IMR-90 (cell line): ENCODE results near the gene RUNX2. TPM values are rescaled to one million over a fixed set of nuclear protein-coding genes. Genes with fewer than 3 reads are reported as not detected.

Source experiments
- ATAC-seq: fragments of 200-7000 bp; cut with Tn5 transposase; 2 replicates; pipeline ENCODE4 v1.9.1; 2020; ENCODE audit warnings: low read depth, mild to moderate bottlenecking, moderate library complexity
- BruUV-seq: library from RNA; stranded (reverse); fragments of 400-500 nt; replicated peaks from 2 replicates; lab custom pipeline; 2021; lab: Mats Ljungman, UMichigan
- CTCF ChIA-PET: fragments of 300-600 bp; formaldehyde crosslinking; extraction: SDS; loops from one replicate; lab custom pipeline; 2021; ENCODE audit warnings: antibody characterized with exemption; lab: Yijun Ruan, JAX
- POLR2A ChIA-PET: fragments of 300-600 bp; sonication (Branson Sonifier 250); formaldehyde crosslinking; loops from one replicate; lab custom pipeline; 2022; ENCODE audit warnings: antibody characterized with exemption; ENCODE audit not compliant: unreplicated experiment; lab: Charles Lee
- DNase-seq: peaks from one replicate; pipeline ENCODE4 v3.0.0; 2013
- H2AFZ ChIP-seq: replicated peaks from 2 replicates; pipeline ENCODE3; 2013; ENCODE audit warnings: low read length, mild to moderate bottlenecking; ENCODE audit not compliant: poor library complexity
- H2AK5ac ChIP-seq: 2 replicates; pipeline ENCODE4 v1.6.1; 2013; ENCODE audit warnings: low read depth, low read length, inconsistent platforms
- H2AK9ac ChIP-seq: replicated peaks from 2 replicates; pipeline ENCODE3; 2013; ENCODE audit warnings: mild to moderate bottlenecking, low read depth, low read length, moderate library complexity; ENCODE audit not compliant: poor library complexity
- H2BK120ac ChIP-seq: 2 replicates; pipeline ENCODE4 v1.6.1; 2013; ENCODE audit warnings: low read depth, low read length, inconsistent platforms
- H2BK15ac ChIP-seq: 3 replicates; pipeline ENCODE4 v1.6.1; 2013; ENCODE audit warnings: low read depth, low read length, inconsistent platforms
- H2BK20ac ChIP-seq: 2 replicates; pipeline ENCODE4 v1.6.1; 2013; ENCODE audit warnings: low read depth, mild to moderate bottlenecking, inconsistent platforms, low read length, moderate library complexity
- H2BK5ac ChIP-seq: 2 replicates; pipeline ENCODE4 v1.6.1; 2013; ENCODE audit warnings: mild to moderate bottlenecking, low read depth, low read length, inconsistent platforms; ENCODE audit not compliant: poor library complexity, severe bottlenecking
- H3K14ac ChIP-seq: replicated peaks from 2 replicates; pipeline ENCODE4 v1.6.1; 2013; ENCODE audit warnings: low read depth, low read length, inconsistent platforms
- H3K18ac ChIP-seq: 2 replicates; pipeline ENCODE4 v1.6.1; 2013; ENCODE audit warnings: low read depth, low read length, control low read depth
- H3K23ac ChIP-seq: 2 replicates; pipeline ENCODE4 v1.6.1; 2013; ENCODE audit warnings: low read depth, low read length, inconsistent platforms
- H3K27ac ChIP-seq: 2 replicates; pipeline ENCODE4 v1.5.1; 2013; ENCODE audit warnings: mild to moderate bottlenecking, control low read depth, low read length; ENCODE audit not compliant: insufficient read depth
- H3K27me3 ChIP-seq: 2 replicates; pipeline ENCODE4 v1.6.1; 2013; ENCODE audit warnings: low read length; ENCODE audit not compliant: control insufficient read depth, insufficient read depth
- H3K36me3 ChIP-seq: 2 replicates; pipeline ENCODE4 v1.6.1; 2013; ENCODE audit warnings: low read length, mixed read lengths; ENCODE audit not compliant: control insufficient read depth, insufficient read depth
- H3K4ac ChIP-seq: 2 replicates; pipeline ENCODE4 v1.6.1; 2013; ENCODE audit warnings: low read depth, low read length, inconsistent platforms
- H3K4me1 ChIP-seq: 2 replicates; pipeline ENCODE4 v1.6.1; 2013; ENCODE audit warnings: low read length, mixed read lengths; ENCODE audit not compliant: control insufficient read depth, insufficient read depth
- H3K4me2 ChIP-seq: 2 replicates; pipeline ENCODE4 v1.6.1; 2013; ENCODE audit warnings: low read depth, mild to moderate bottlenecking, control low read depth, low read length, moderate library complexity
- H3K4me3 ChIP-seq: 2 replicates; pipeline ENCODE4 v1.5.1; 2013; ENCODE audit warnings: low read depth, mild to moderate bottlenecking, control low read depth, low read length, moderate library complexity; ENCODE audit not compliant: insufficient read depth
- H3K56ac ChIP-seq: 2 replicates; pipeline ENCODE4 v1.6.1; 2013; ENCODE audit warnings: low read length, inconsistent platforms; ENCODE audit not compliant: insufficient read depth; ENCODE audit errors: extremely low read depth
- H3K79me1 ChIP-seq, 2 experiments: 2 replicates each; pipeline ENCODE4 v1.6.1; 2013; ENCODE audit warnings: low read length in 2 of 2, inconsistent platforms in 1 of 2, low read depth in 1 of 2
- H3K9ac ChIP-seq: 2 replicates; pipeline ENCODE4 v1.6.1; 2013; ENCODE audit warnings: low read depth, low read length, control low read depth
- H3K9me1 ChIP-seq: 2 replicates; pipeline ENCODE4 v1.6.1; 2013; ENCODE audit warnings: low read length, inconsistent platforms; ENCODE audit not compliant: insufficient read depth
- H3K9me3 ChIP-seq: 2 replicates; pipeline ENCODE4 v1.6.1; 2013; ENCODE audit warnings: low read length; ENCODE audit not compliant: control insufficient read depth, insufficient read depth
- H4K20me1 ChIP-seq: 2 replicates; pipeline ENCODE4 v1.6.1; 2013; ENCODE audit warnings: low read length, inconsistent platforms; ENCODE audit not compliant: insufficient read depth
- H4K5ac ChIP-seq: 2 replicates; pipeline ENCODE4 v1.6.1; 2013; ENCODE audit warnings: mild to moderate bottlenecking, low read depth, low read length, control low read depth
- H4K8ac ChIP-seq, 2 experiments: 2 replicates each; pipeline ENCODE4 v1.6.1; 2013; ENCODE audit warnings: low read depth in 2 of 2, low read length in 2 of 2, control low read depth in 1 of 2, inconsistent platforms in 1 of 2
- H4K91ac ChIP-seq: 2 replicates; pipeline ENCODE4 v1.6.1; 2013; ENCODE audit warnings: low read depth, low read length, inconsistent platforms; ENCODE audit not compliant: insufficient read depth
- CTCF ChIP-seq: conservative IDR thresholded peaks from 2 replicates; pipeline ENCODE4 v1.5.1; 2012; ENCODE audit warnings: mild to moderate bottlenecking, low read depth, low read length, improper control_type of control experiment
- MAZ ChIP-seq: IDR thresholded peaks from 2 replicates; pipeline ENCODE4 v1.6.1; 2012; ENCODE audit warnings: low read depth, mild to moderate bottlenecking, low read length, improper control_type of control experiment, moderate library complexity, borderline replicate concordance
- SMC3 ChIP-seq: fragments of 150-350 bp; IDR thresholded peaks from 2 replicates; pipeline ENCODE4 v1.6.1; 2016; ENCODE audit warnings: low read depth, mild to moderate bottlenecking, antibody characterized with exemption, low read length, moderate library complexity
- USF2 ChIP-seq: fragments of 150-350 bp; IDR thresholded peaks from 2 replicates; pipeline ENCODE4 v1.6.1; 2017; ENCODE audit warnings: mild to moderate bottlenecking, antibody characterized with exemption, low read length, low read depth
- WGBS, 2 experiments: methylation state at CpG; one replicate each; pipeline versions ENCODE4 v1.1.5 to v1.1.7; 2013; ENCODE audit warnings: missing lambda C conversion rate in 2 of 2; ENCODE audit not compliant: insufficient read length in 1 of 2; ENCODE audit errors: extremely low coverage in 2 of 2; 5-methylcytosine and 5-hydroxymethylcytosine counted together
- dilution Hi-C: fragments of 300-500 bp; cut with HindIII; formaldehyde crosslinking; loops from one replicate; pipeline ENCODE4 v1.14.3; 2018; ENCODE audit warnings: low sequenced_read_pairs; ENCODE audit not compliant: unreplicated experiment
- in situ Hi-C: fragments of 300-500 bp; cut with MboI; formaldehyde crosslinking; loops from 3 replicates; pipeline ENCODE4 v1.14.3; 2019; ENCODE audit warnings: low sequenced_read_pairs, inconsistent platforms, mixed read lengths
- intact Hi-C: fragments of 100-400 bp; cut with micrococcal nuclease; formaldehyde crosslinking; loops from 2 replicates; pipeline ENCODE4 v1.10.0; 2022
- polyA plus RNA-seq, 3 experiments: library from polyadenylated mRNA; depleted of rRNA; stranded (reverse); fragments of >200 nt; gene quantifications; 2 replicates each; pipeline ENCODE4 v1.2.3, GENCODE V29; 2012; ENCODE audit warnings: low replicate concordance in 1 of 3
- total RNA-seq: library from RNA; depleted of rRNA; stranded (reverse); fragments of >200 nt; gene quantifications from 2 replicates; pipeline ENCODE4 v1.2.3, GENCODE V29; 2012

RUNX2 gene
- total and polyA plus RNA-seq, 2 of the 4 experiments (the other 2 are of a cell fraction): 2.3 to 4.7 TPM

GRCh38 chr6:45567879-45568278 is 239.7 kb downstream of the RUNX2 start:
- Histone ChIP-seq H2BK5ac (no peak overlapping the region), H3K27me3 (no peaks in the 10 kb centered on the region), H3K9ac (no peak overlapping the region), H3K4me3 (no peak overlapping the region), H3K9me3 (no peaks in the 10 kb centered on the region), H2AFZ (no peak overlapping the region), H3K36me3 (no peaks in the 10 kb centered on the region), H3K23ac (no peak overlapping the region), H3K56ac (no peak overlapping the region), H4K20me1 (no peaks in the 10 kb centered on the region), H4K8ac (no peak overlapping the region), H3K4me2 (no peak overlapping the region), H3K9me1 (peaks cover 5% of the 10 kb centered on the region), H3K79me1 (no peaks in the 10 kb centered on the region), H3K14ac (no peak overlapping the region), H2BK15ac (no peak overlapping the region), H3K4me1 (no peaks in the 10 kb centered on the region), H3K4ac (no peak overlapping the region), H2AK9ac (no peak overlapping the region), H2AK5ac (no peak overlapping the region), H3K18ac (no peak overlapping the region), H2BK20ac (no peak overlapping the region), H2BK120ac (no peak overlapping the region), H3K27ac (no peak overlapping the region), H4K5ac (no peak overlapping the region), H4K91ac (no peak overlapping the region)
- BruUV-seq: no TSS peak
- in situ Hi-C loops: no loop called here
- CTCF ChIA-PET: no interaction called here
- no CpG with 5 or more reads among the region's 2 CpGs for WGBS, 2 experiments
- POLR2A ChIA-PET: no interaction called here
- TF ChIP-seq USF2 (no peak), CTCF (no peak), MAZ (no peak), SMC3 (no peak)
- ATAC-seq (no peak), DNase-seq (no peak)
- dilution Hi-C loops: no loop called here
- intact Hi-C loops: no loop called here
